GM19372 (cell line): Measurements from ENCODE around the gene FGA.

Source experiments
- ATAC-seq: cut with Tn5 transposase; IDR thresholded peaks from one replicate; pipeline ENCODE4 v1.9.1; 2021; ENCODE audit warnings: mild to moderate bottlenecking, low read depth, moderate library complexity; ENCODE audit not compliant: unreplicated experiment

Gene FGA

DNA sequence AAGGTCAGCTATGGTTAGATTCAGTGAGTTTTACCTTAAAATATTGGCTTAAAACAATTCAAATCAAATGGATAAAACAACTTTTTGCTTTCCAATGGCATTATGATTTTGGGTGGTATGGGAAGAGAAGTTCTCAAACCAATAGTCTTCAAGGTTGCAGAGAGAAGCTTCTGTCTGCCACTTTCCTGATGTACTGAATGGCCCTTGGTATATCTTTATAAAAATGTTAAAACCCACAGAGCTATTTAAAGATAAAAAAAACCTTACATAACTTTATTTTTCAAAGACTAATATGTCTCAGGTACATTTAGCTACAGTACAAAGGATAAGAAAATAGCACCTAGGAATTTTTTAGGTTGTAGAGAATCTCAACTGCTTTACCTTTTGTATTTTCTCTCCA lies 6.9 kb downstream of the FGA start:
- ATAC-seq = no peak

DNA sequence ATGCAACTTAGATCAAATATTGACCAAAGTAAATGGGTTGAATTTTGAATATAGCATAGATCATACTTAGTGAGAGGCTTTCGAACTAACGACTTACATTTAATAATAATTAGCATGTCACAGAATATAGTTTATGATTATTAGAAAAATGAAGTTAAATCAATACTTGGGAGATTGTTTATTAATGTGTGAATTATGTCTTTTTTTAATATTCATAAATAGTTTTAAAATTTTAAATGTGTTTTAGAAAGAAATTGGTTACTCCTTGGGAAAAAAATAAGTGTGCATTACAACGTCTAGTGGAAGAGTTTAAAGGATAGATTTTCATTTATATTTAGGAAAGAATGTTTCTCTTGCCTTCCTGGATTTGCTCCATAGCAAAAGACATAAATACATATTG lies 7.3 kb downstream of the FGA start:
- ATAC-seq = no peak

DNA sequence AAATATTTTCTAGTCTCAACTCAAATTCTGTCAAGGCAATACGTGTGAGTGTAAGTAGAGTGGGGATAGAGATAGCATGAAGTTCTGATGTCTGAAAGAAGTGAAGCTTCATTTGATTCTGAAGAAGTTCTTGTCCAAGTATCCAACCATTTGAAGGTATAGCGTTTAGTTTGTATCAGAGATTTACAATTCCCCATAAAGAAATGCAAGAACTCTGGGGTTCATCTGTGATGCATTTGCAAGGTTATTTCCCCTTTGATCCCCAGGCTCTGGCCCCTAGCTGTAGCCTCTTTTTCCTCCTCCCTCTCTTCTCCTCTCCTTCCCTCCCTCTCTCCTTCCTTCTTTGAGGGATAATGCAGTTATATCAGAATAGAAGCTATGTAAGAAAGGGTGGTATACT lies 7.8 kb downstream of the FGA start:
- no peak for ATAC-seq

DNA sequence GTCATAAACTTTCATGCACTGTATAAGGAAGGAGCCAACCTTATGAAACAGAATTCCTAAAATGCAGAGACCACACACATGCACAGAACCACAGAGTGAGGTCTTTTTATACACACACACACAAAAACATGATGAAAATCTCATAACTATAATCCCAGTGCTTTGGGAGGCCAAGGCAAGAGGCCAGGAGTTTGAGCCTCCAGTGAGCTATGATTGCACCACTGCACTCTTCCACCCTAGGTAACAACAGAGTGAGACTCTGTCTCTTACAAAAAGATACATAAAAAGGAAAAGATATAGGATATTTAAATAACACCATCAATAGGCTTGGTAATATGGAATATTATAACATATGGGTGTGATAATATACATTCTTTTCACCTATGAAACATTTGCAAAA lies 10.6 kb downstream of the FGA start:
- ATAC-seq = no peak

DNA sequence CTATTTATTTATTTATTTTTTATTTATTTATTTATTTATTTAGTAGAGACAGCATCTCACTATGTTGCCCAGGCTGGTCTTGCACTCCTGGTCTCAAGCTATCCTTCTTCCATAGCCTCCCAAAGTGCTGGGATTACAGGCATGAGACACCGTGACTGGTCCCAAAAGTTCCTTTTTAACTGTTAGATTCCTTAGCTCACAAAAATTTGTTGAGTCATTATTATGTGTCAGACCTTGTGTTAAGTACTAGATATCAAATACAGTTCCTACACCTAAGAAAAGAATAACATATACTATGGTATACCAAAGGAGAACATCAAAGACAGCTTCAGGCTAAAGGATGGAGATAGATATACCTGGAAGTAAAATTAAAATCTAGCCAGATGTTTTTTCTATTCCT lies 11.6 kb downstream of the FGA start:
- no peak for ATAC-seq

DNA sequence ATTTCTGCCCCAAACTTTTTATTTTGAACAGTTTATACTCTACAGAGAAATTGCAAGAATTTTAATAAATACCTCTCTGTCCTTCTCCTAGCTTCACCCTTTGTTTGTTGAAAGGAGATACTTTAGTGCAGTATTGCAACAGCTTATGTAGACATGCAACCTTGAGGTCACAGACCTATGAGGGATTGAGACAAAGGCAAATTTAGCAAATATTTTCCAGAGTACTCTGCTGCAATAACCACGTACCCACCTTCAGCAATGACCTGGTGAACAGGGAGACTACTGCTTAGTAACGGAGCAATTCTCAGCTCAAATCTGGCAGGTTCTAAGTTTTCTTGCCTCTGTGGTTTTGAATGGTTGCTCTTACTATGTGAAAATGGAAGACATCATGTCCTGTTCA lies 13.2 kb downstream of the FGA start:
- no peak for ATAC-seq

DNA sequence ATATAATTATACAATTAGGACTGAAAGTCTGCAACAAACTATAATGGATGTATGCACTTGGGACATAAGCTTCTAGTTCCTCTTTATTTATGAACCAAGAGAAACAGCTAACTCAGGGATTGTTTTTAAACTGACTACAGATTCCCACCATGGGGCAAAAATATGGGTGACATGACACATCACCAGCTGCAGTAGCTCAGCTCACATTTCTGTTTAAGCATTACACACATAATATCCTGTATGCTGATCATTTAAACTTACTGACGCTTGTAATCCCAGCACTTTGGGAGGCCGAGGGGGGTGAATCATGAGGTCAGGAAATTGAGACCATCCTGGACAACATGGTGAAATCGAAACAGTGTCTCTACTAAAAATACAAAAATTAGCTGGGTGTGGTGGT lies 16.2 kb downstream of the FGA start:
- no peak for ATAC-seq

DNA sequence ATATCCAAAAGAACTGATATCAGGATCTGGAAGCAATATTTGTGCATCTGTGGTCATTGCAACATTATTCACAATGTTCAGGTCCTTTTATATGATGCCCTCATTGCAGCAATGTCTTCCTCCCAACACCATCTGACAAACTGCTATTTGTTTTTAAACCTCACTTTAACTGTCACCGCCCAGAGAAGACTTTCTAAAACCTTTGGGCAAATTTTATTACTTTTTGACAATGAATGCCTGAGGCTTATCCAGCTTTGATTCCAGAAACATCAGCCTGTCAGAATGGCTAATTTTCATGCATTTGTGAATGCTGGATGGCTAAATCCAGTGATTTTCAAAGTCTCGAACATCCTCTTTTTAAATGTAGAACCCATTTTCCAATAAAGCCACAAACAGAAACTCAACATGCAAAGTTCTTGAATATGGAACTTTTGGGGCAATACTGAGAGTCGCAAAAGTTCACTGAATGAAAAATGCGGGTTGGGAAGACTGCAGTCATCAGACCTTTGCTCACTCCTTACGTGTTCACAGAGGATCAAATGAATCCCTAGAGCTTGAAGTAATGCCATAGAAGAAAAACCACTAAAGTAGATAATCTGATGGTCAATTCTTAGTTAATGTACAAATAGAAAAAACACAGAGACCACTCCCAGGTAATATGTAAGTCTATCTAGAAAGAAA lies 17.2 kb downstream of the FGA start:
- ATAC-seq = no peak

DNA sequence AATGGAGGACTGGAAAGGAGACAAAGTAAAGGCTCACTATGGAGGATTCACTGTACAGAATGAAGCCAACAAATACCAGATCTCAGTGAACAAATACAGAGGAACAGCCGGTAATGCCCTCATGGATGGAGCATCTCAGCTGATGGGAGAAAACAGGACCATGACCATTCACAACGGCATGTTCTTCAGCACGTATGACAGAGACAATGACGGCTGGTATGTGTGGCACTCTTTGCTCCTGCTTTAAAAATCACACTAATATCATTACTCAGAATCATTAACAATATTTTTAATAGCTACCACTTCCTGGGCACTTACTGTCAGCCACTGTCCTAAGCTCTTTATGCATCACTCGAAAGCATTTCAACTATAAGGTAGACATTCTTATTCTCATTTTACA lies 21.0 kb downstream of the FGA start:
- ATAC-seq = no peak

DNA sequence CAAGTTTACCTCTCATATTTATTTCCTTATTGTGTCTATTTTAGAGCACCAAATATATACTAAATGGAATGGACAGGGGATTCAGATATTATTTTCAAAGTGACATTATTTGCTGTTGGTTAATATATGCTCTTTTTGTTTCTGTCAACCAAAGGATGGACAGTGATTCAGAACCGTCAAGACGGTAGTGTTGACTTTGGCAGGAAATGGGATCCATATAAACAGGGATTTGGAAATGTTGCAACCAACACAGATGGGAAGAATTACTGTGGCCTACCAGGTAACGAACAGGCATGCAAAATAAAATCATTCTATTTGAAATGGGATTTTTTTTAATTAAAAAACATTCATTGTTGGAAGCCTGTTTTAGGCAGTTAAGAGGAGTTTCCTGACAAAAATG lies 21.5 kb downstream of the FGA start:
- no peak for ATAC-seq

DNA sequence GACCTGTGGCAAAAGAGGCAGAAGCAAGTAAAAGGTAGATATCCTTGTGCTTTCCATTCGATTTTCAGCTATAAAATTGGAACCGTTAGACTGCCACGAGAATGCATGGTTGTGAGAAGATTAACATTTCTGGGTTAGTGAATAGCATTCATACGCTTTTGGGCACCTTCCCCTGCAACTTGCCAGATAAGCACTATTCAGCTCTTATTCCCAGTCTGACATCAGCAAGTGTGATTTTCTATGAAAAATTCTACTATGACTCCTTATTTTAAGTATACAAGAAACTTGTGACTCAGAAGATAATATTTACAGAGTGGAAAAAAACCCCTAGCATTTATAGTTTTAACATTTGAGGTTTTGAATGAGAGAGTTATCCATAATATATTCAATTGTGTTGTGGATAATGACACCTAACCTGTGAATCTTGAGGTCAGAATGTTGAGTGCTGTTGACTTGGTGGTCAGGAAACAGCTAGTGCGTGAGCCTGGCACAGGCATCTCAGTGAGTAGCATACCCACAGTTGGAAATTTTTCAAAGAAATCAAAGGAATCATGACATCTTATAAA lies 23.8 kb downstream of the FGA start:
- ATAC-seq = no peak

DNA sequence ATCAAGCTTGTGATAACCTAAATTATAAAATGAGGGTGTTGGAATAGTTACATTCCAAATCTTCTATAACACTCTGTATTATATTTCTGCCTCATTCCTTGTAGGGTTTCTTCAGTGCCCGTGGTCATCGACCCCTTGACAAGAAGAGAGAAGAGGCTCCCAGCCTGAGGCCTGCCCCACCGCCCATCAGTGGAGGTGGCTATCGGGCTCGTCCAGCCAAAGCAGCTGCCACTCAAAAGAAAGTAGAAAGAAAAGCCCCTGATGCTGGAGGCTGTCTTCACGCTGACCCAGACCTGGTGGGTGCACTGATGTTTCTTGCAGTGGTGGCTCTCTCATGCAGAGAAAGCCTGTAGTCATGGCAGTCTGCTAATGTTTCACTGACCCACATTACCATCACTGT lies 24.8 kb downstream of the FGA start:
- ATAC-seq = no peak

DNA sequence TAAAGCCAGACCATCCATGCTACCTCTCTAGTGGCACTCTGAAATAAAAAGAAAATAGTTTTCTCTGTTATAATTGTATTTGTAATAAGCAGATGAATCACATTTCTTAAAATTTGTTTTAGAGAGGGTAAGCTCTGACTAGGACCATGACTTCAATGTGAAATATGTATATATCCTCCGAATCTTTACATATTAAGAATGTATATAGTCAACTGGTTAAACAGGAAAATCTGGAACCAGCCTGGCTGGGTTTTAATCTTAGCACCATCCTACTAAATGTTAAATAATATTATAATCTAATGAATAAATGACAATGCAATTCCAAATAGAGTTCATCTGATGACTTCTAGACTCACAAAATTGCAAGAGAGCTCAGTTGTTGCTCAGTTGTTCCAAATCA lies 26.2 kb downstream of the FGA start:
- no peak for ATAC-seq

DNA sequence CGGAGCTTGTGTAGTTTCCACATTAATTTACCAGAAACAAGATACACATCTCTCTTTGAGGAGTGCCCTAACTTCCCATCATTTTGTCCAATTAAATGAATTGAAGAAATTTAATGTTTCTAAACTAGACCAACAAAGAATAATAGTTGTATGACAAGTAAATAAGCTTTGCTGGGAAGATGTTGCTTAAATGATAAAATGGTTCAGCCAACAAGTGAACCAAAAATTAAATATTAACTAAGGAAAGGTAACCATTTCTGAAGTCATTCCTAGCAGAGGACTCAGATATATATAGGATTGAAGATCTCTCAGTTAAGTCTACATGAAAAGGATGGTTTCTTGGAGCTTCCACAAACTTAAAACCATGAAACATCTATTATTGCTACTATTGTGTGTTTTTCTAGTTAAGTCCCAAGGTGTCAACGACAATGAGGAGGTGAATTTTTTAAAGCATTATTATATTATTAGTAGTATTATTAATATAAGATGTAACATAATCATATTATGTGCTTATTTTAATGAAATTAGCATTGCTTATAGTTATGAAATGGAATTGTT lies 27.8 kb downstream of the FGA start, which contains the start of gene FGB:
Gene FGB (plus strand): TSS at position 315 of the 558 bp plus-strand sequence. CDS start 8 bp downstream, at position 323.
- no peak for ATAC-seq

DNA sequence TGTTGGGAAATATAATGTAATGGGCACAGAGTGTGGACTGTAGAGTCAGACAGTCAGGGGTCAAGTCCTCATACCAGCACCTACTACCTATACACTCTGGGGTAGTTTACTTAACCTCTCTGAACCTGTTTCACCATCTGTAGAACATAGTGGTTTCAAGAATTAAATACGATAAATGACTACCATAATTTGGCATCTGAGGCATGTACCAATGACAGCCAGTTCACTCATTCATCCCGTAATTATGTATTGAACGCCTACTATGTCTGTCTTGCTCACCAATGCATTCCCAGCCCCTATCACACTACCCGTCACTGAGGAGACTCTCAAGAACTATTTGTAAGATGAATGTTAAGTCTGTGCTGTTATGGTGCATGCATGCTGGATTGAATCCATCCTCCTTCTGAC lies 29.7 kb downstream of the FGA start:
- ATAC-seq = no peak

DNA sequence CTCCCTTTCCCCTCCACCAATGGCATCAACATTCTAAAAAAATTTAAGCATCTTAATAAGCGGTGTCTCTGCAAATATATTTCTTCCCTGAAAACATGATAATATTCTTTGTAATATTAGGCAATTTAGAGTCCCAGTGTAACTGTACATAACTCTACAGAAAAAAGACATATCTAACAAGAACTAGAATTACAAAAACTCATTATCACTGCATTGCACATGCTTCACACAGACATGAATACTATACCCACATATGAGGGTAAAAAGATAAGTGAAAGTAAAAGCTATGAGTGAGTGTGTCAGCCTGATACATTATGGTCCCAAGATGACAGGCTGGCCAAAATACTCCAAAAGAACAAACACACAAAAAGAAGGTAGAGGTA lies 30.1 kb downstream of the FGA start:
- ATAC-seq = no peak

DNA sequence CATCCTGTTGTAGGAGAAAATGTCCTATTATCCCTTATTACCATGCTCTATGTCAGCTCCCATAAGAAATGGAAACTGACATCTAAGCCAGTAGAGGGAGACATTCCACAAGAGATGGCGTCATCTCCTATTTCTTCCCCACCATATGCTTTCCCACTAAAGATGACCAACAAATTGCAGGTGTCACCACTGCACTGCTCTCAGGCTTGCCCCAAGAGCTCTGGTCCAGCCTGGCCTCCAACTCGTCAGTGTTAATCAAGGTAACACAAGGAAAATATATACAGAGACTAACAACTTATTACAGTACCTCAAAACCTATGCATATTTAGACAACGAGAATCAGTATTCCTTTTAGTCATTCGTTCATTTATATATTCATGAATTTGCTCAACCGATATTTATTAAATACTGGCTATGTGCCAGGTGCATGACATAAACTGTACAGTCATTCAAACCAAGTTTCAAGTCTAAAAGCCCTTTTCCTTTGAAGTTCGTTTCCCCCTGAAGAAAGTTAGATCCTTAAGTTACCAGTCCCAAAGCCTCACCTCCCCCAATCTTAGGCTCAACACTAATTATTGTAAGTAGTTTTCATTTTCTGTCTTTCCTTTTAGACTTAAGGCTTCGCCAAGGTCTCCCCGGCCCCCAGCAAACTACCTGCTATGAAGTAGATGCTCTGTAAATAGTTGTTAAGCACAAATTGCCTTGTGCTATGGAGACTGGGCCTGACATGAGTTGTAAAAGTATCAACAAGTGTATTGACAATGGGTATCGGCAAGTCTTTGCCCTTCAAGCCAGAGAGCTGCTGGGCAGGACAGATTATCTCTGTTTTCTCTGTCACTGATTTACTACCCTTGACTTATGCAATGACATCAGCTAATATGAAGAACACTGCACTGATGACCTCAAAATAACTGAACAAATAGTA lies 30.8 kb downstream of the FGA start:
- ATAC-seq = peak; percentile 82

DNA sequence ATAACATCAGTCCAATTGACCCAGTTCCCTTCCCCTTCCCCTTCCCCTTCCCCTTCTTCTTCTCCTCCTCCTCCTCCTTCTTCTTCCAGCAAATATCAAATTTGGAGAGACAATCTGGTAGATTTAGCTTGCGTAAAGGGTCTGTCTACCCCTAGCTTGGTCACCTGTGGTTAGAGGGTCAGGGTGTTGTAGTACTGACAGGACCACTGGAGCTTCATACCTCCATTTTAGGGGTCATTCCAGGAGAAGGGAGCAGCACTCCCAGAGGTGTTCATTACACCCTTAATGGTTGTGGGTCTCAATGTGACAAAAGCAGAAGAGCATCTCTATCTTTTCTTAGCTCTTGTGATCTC lies 31.4 kb downstream of the FGA start:
- no peak for ATAC-seq

DNA sequence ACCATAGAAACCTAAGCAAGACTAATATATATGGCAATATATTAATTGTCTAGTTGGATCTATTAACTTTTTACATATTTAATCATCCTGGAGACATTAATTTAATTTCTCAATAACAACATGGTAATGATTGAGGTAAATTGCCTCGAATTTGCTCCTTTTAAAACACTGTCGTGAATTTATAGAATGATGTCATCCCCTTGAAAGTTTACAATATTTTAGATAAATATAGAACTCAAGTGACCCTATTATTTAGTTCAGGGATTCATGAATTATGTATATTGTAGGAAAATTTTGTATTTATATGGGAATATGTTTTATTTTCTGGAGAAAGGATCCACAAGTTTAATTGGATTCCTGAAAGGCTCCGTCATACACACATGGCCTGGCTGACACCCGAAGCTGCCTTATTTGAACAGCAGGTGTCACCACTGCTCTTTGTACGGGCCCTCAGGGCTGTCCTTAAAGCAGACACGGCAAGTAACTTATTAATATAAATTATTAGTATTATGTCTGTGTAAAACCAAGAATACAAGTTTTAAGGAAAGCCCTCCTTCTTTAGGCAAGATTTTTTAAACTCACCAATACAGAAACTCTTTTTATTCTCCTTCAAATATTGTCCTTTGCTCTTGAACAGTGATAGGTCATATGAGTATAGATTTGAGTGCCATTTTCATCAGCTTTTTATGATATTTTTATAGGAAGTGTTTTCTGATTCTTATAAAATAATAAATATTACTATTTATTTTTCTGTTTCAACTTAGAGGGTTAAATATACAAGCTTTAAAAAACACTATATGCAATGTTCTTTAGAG lies 38.5 kb downstream of the FGA start:
- peak; percentile 49 for ATAC-seq
